Left forelimb (tissue), 1 donor: ENCODE data around the gene VSTM5.
A peak's percentile ranks its signal among the peaks of the same experiment; 100 is the strongest.
"Not testable (repeated sequence)": the region's sequence is repeated elsewhere in the genome, so short reads cannot be mapped to it uniquely, and the experiment has no call there.

Experiments used
- DNase-seq: peaks from one replicate; pipeline ENCODE4 v3.0.0-alpha.2; 2018; ENCODE audit warnings: low spot score

The VSTM5 gene

DNA sequence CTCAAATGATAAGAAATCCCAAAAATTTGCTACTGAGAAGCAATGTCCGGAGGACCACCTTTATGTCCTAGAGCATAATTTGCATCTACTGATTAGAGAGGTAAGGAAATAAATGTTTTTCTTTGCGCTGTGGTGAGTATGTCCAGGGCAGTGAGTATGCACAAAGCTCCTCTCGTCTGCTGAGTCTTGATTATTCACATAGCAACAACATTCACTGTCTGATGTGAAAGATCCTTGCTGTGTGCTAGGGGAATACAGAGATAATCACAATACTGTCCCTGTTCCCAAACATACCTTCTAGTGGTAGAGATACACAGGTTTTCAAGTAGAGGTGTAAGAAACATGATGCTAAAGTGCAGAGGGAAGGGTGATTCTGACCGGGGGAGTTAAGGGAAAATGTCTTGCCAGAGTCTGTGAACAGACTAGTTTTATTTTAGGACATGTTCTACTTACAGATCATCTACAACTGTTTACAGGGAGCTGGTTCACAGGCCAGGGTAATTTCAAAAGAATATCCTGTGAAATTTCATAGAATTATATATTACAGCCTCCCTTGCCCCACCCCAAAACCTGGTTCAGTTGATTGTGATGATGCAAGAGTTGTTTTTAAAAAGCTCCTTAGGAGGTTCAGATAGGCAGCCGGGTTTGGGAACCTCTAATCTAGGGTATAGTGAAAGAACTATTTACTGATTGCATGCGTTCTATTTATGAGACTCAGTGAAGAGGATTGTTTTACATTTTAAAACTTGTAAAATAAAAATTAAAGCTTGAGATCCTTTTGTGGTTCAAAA is 53.8 kb downstream of the VSTM5 start:
- no peak for DNase-seq

DNA sequence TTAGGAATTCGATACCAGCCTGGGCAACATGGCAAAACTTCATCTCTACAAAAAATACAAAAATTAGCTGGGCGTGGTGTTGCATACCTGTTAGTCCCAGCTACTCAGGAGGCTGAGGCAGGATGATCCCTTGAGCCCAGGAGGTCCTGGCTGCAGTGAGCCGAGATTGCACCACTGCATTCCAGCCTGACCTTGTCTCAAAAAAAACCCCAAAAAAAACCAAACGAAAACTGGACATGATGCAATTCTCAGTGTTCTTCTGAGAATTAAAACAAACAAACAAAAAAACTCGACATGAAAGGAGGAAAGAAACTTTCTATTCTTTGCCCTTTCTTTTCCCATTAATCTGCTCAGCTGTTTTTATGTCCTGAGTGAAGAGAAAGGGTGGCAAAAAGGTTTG is 58.9 kb downstream of the VSTM5 start:
- no peak for DNase-seq

DNA sequence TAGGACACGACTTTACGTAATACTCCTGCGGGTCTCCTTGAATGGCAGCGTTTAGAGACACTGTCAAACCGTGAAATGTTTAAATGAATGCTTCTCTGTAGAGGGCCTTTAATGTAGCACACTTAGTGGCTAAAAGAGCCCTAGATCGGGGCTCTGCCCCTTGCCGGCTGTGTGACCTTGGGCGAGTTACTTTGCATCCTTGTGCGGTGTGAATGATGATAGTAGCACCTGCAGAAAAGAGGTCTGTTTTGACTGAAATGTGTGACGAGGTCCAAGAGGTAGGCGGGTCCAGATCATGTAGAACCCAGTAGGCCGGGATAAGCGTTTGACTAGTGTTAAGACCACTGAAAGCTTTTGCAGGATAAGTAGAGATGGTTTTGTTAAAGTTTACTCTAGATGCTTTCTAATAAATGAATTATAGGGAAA is 65.5 kb downstream of the VSTM5 start:
- no peak for DNase-seq

DNA sequence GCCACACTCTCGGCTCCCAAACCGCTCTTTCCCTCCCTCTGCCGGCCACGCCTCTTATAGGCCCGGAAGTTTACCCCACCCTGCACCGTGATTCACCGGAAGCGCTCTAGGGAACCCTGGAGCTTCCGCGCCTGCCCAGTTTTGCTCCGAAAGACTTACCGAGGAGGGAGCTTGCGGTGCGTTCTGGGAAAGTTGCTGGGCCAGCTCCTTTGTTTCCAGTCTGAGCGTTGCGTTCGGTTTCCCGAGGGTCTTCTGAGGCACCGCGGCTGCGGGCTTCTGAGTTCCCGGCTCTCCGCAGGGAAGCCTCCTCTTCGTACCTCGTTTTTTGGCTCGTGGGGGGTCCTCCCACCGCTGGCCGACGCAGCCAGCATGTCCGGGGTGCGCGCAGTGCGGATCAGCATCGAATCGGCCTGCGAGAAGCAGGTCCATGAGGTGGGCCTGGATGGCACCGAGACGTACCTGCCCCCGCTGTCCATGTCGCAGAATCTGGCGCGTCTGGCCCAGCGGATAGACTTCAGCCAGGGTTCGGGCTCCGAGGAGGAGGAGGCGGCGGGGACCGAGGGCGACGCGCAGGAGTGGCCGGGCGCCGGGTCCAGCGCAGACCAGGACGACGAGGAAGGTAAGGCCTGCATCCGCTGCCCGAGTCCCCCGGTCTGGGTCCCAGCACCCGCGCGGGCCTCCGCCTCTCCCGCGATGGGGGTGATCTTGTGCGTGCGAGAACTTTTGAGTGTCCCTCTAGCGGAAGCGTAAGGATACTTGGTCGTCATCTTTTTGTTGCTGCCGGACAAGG is 66.1 kb downstream of the VSTM5 start, which contains the start of gene MED17:
Gene MED17, plus strand, starts transcription at position 138 of the 790 bp plus-strand sequence. Its CDS starts 232 bp downstream, at position 370.
- DNase-seq, result peak; percentile 93

DNA sequence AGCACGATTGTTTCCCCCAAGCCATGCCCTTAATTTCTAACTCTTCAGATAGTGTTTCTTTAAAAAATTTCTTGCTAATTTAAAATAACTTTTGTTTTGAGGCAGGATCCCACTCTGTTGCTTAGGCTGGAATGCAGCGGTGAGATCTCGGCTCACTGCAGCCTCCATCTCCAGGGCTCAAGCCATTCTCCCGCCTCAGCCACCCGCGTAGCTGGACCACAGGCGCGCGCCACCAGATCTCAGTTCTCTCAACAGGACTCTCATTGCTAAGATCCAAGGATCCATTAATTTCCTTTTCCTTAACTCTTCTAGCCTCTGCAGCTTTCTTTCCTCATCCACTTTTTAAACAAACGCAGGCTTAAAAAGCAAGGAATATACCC is 66.7 kb downstream of the VSTM5 start:
- no peak for DNase-seq

DNA sequence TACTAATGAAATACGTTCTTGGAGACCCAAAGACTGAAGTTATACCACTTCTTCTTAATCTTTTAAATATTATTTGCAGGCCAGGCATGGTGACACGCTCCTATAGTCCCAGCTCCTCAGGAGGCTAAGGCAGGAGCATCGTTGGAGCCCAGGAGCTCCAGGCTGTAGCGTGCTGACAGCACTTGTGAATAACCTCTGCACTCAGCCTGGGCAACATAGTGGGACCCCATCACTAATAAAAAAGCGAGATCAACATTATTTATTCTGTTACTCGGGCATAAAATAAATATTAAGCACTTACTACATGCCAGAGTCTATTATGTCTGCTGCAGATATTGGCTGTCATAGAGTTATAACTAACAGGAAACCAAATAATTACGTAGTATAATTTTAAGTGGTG is 67.1 kb downstream of the VSTM5 start:
- DNase-seq, result no peak

DNA sequence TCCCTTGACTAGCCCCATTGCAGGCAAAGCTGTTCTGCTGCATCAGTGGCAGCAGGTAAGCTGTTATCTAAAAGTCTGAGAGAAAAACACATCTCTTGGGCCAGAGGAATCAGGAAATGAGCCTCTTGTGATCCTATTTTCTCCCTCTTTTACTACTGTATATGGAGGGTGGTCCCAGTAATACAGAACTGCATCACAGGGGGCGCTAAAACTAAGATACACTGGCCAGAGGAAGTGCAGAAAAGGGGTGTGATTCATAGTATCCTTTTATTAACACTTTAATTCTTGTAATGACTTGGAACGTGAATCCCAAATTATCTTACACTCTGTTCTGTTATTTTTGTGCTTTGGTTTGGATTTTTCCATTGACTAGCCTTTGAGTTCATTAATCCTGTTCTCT is 75.1 kb downstream of the VSTM5 start:
- no peak for DNase-seq

DNA sequence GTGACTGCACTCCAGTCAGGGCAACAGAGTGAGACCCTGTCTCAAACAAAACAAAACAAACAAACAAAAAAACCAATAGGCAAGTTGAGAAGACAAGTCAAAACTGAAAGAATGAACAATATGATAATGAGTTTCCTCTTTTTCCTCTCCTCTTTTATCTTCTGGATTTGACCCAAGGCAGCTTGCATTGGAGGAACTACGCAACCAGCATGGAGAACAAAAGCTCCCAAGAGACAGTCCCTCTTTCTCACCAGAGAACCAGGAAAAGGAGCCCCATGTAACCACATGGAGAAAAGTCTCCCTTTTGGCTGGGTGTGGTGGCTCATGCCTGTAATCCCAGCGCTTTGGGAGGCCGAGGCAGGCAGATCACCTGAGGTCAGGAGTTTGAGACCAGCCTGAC is 75.9 kb downstream of the VSTM5 start:
- DNase-seq, result not testable (repeated sequence)

DNA sequence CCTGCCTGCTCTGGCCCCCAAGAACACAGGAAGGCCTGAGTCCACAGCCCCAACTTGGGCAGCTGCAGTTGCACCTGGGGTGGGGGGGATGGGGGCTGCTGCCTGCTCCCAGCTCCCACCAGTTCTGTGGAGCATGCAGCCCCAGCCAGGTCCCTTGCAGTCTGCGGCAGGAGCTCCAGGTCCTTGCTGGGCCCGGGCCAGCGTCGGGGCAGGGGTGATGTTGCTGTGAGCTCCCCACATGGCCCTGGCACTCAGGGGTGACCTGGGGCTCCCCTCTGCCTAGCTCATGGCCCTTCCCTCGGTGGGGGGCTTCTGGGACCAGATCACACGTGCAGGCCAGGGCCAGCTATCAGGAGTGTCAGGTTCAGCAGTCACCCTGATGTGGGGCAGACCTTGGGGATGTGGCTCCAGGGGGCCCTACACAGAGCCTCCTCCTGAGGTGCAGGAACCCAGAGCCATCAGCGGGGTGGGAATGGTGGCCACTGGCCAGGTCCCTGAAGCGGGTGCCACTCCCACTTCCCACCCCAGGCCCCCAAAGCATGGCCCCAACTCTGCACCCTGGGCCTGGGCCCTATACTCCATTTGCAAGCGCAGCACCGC is 76.7 kb downstream of the VSTM5 start:
- DNase-seq, result no peak

DNA sequence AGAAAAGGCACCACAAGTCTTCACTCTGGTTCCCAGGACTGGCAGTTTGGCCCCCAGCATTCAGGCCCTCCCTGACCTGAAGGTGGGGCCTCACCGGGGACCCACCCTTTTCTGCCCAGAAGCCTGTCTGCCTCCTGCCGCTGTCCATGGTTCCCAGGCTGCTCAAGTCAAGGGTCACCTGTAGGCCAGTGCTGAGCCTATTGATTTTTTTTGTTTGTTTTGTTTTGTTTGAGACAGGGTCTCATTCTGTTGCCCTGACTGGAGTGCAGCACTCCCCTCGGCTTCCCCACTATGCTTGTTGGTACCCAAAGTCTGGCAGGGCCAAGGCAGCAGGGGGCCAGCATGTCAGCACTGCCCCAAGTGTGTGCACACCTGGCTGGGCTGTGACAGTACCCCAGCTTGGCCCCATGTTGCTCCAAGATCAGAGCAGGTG is 77.4 kb downstream of the VSTM5 start:
- no peak for DNase-seq

DNA sequence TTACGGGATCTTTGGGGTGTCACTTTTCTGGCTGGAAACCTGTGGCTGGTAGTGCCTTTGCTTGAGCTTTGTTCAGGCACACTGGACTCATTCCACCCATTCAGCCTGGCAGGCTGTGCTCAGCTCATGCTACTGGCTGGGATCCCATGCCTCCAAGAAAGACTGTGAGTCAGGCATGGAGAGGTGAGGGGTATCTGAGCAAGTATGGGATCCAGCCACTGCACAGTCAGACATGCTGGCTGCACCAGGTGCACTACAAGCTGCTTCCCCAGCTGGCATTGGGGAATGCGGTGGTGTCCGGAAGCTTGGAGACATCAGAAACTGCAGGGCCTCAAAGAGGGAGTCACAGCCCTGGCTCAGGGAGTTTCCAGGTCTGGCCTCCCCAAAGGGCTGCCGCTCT is 78.3 kb downstream of the VSTM5 start:
- no peak for DNase-seq

DNA sequence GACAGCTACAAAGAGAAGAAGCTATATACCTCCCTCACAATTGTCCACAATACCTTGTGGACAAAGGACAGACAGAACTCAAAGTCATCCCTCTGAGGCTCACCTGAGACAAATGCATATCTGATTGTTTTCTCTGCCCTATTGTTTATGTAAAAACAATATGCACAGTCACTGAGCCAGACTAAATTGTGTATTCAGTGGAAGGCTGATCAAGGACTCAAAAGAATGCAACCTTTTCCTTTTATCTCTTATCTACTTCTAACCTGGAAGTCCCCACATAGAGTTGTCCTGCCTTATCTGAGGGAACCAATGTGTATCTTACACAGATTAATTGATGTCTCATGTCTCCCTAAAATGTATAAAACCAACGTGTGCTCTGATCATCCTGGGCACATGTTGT is 80.3 kb downstream of the VSTM5 start:
- no peak for DNase-seq
